GM19395 (cell line): ENCODE data around the gene TAX1BP3.

Experiments
- ATAC-seq: cut with Tn5 transposase; IDR thresholded peaks from one replicate; pipeline ENCODE4 v1.9.1; 2021; ENCODE audit warnings: mild to moderate bottlenecking, moderate library complexity; ENCODE audit not compliant: unreplicated experiment

The TAX1BP3 gene

GRCh38 chr17:3688852-3689261 is 20.5 kb upstream of the TAX1BP3 start:
- ATAC-seq, result no peak

GRCh38 chr17:3688027-3688553 is 19.7 kb upstream of the TAX1BP3 start:
- ATAC-seq, result no peak

- ATAC-seq, result no peak
Measured at GRCh38 chr17:3685174-3685573, 16.8 kb upstream of the TAX1BP3 start.

- peak; percentile 76 for ATAC-seq
Measured at GRCh38 chr17:3683054-3683511, 14.7 kb upstream of the TAX1BP3 start.

- ATAC-seq, result no peak
Measured at GRCh38 chr17:3682033-3682432, 13.7 kb upstream of the TAX1BP3 start.

- ATAC-seq, result no peak
Measured at GRCh38 chr17:3681565-3681964, 13.2 kb upstream of the TAX1BP3 start.

- no peak for ATAC-seq
Measured at GRCh38 chr17:3681057-3681456, 12.7 kb upstream of the TAX1BP3 start.

- ATAC-seq, result no peak
Measured at GRCh38 chr17:3679531-3680126, 11.3 kb upstream of the TAX1BP3 start.

- no peak for ATAC-seq
Measured at GRCh38 chr17:3678821-3679530, 10.6 kb upstream of the TAX1BP3 start.

GRCh38 chr17:3678095-3678820 is 9.9 kb upstream of the TAX1BP3 start:
- ATAC-seq, result no peak

GRCh38 chr17:3675886-3676285 is 7.5 kb upstream of the TAX1BP3 start:
- no peak for ATAC-seq

GRCh38 chr17:3672571-3672970 is 4.2 kb upstream of the TAX1BP3 start:
- no peak for ATAC-seq

- ATAC-seq, result no peak
Measured at GRCh38 chr17:3669548-3669947, 1.2 kb upstream of the TAX1BP3 start.

GRCh38 chr17:3669085-3669347 is 638 bp upstream of the TAX1BP3 start:
- ATAC-seq, result peak; percentile 14

- ATAC-seq, result peak; percentile 8
Measured at GRCh38 chr17:3667366-3668278, 756 bp downstream of the TAX1BP3 start.

GRCh38 chr17:3666516-3666915 is 1.9 kb downstream of the TAX1BP3 start:
- no peak for ATAC-seq

GRCh38 chr17:3665834-3666233 is 2.5 kb downstream of the TAX1BP3 start:
- no peak for ATAC-seq

- no peak for ATAC-seq
Measured at GRCh38 chr17:3663102-3664011, 5.0 kb downstream of the TAX1BP3 start.

GRCh38 chr17:3660311-3660891 is 8.0 kb downstream of the TAX1BP3 start:
- no peak for ATAC-seq
